ENCODE data around the gene RRP9. TPM values are rescaled to one million over a fixed set of nuclear protein-coding genes. Genes with fewer than 3 reads are reported as not detected.
"Not testable (repeated sequence)": the region's sequence is repeated elsewhere in the genome, so short reads cannot be mapped to it uniquely, and the experiment has no call there.

The RRP9 gene, protein sequence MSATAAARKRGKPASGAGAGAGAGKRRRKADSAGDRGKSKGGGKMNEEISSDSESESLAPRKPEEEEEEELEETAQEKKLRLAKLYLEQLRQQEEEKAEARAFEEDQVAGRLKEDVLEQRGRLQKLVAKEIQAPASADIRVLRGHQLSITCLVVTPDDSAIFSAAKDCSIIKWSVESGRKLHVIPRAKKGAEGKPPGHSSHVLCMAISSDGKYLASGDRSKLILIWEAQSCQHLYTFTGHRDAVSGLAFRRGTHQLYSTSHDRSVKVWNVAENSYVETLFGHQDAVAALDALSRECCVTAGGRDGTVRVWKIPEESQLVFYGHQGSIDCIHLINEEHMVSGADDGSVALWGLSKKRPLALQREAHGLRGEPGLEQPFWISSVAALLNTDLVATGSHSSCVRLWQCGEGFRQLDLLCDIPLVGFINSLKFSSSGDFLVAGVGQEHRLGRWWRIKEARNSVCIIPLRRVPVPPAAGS
- total RNA-seq (2014; rRNA removed): 43.2 and 50.7 TPM in 2 replicates
- polyA plus RNA-seq (2012): 29.9 TPM

DNA sequence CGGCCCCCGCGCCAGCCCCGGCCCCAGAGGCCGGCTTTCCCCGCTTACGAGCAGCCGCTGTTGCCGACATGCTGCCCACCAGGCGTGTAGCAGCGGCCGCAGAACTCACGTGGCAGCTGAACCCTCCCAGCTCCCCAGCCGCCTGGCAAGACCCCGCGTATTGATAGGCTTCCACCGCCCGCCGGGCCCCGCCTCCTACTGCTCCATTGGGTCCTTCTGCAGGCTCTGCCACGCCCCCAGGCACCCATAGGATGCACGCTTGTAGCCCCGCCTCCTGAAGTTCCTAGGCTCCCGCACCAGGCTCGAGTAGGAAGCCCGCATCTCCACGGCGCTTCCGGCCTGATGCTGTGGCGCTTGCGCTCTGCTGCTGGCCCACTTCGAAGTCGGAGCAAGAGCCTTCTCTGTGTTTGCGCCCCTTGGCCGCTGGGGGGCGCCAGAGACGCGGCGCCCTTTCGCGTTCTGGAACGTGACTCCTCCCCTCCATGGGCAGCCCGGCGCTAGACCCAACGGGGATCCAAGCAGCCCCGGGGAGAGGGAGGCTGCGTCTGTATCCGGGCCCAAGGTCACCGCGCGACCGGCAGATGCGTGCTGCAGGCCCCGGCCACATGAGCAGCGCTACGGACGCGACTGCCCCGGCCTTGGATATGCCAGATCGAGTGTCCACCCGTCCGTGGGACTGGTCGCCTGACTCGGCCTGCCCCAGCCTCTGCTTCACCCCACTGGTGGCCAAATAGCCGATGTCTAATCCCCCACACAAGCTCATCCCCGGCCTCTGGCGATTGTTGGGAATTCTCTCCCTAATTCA, at the start of gene RRP9, which contains the start of gene PARP3:
Gene RRP9, minus strand, starts transcription at position 107 of the 805 bp plus-strand sequence. Its CDS starts 37 bp downstream, at position 70.
Gene PARP3, plus strand, starts transcription at position 566 of the 805 bp plus-strand sequence. CDS start 993 bp downstream, outside the sequence.
- DNase-seq (ENCODE audit: low read depth): peak; percentile 99

GRCh38 chr3:51990501-51990971, 48.8 kb upstream of the RRP9 start:
- not testable (repeated sequence) for DNase-seq (ENCODE audit: low read depth)

GRCh38 chr3:51988286-51989146, 46.8 kb upstream of the RRP9 start:
- no peak for DNase-seq (ENCODE audit: low read depth)

GRCh38 chr3:51987568-51987967, 45.9 kb upstream of the RRP9 start:
- DNase-seq (ENCODE audit: low read depth): no peak

GRCh38 chr3:51986010-51986947, 44.6 kb upstream of the RRP9 start:
- DNase-seq (ENCODE audit: low read depth): no peak

DNA sequence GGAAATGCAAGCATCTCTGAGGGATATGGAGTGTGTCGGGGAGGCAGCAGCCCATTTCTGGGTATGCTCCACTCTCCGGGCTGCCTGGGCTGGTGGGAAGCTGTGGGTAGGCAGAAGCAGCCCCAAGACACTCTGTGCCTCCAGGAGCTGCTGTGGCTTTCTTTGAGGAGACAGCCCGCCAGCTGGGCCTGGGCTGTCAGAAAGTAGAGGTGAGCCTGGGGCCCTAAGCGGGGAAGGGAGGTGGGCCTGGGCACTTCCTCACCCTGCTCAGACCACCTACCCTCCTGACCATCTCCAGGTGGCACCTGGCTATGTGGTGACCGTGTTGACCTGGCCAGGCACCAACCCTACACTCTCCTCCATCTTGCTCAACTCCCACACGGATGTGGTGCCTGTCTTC, 43.4 kb upstream of the RRP9 start:
- DNase-seq (ENCODE audit: low read depth): no peak

DNA sequence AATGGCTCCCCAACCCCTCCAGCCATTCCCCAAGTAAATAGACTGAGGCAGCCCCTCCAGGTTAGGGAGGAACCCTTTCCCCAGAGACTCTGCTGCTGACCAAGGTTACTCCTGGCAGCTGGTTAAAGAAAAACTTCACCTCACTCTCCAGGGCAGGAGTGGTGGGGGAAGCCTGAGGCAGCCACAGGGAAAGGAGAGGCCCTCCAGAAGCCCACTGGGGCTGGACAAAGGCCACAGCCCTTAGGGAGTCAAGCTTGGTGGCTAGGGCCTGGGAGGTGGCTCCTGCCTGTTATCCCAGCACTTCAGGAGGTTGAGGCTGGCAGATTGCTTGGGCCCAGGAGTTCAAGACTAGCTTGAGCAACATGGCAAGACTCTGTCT, 42.6 kb upstream of the RRP9 start:
- no peak for DNase-seq (ENCODE audit: low read depth)

- no peak for DNase-seq (ENCODE audit: low read depth)
Observed at GRCh38 chr3:51983578-51984268, 42.0 kb upstream of the RRP9 start.

DNA sequence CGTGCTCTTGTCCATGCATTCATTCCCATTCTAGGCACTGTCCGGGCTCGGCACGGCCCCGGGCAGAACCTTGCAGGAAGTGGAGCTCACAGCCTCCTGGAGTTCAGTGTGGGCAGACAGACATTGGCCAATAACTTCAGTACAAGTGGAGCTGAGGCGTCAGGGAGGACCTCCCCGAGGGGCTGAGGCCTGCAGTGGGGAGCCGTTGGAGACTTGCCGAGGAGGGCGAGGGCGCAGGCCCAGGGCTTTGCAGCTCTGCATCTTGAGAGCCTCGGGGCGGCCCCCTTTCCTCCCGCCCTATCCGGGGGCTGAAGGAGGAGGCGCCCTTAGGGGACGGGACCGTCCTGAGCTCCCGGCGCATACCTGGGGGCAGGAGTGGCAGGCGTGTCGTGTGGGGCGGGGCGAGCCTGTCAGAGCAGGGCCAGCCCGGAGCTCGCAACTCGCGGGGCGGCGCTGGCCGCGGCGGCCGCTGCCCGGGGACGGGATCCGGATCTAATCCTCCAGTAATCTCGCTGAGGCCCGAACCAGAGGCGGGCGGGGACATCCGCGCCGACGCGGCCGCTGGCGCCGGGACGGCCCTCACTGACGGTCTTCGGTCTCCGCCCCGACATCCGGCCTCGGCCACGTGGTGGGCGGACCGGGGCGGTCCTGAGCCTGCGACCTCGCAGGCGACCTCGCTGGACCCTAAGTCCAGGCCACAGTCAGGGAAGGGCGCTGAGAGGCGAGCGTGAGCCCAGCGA, 41.3 kb upstream of the RRP9 start, which contains the start of gene ACY1:
Gene ACY1, plus strand, starts transcription at position 698 of the 740 bp plus-strand sequence. CDS start 530 bp downstream, outside the sequence.
- peak; percentile 79 for DNase-seq (ENCODE audit: low read depth)

DNA sequence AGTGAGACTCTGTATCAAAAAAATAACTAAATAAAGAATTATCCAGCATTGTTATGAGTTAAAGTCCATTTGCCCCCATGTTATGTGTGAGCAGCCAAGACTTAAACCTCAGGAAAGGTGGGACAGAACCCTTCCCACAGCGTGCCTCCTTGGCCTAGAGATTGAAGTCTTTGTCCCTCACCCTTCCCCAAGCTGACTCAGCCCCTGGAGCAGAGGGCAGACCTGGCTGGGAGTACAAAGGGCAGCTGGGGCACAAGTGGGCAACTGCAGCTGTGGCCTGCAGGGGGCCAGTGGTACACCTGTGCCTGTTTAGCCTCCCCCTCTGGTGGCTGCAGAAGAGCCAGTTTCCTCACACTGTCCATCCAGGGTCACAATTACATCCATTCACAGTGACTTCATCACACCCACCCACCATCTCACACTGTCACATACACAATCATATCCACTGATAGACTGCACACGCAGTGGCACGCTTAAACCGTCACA, 40.7 kb upstream of the RRP9 start:
- DNase-seq (ENCODE audit: low read depth): peak; percentile 54

- no peak for DNase-seq (ENCODE audit: low read depth)
Observed at GRCh38 chr3:51980253-51980652, 38.5 kb upstream of the RRP9 start.

GRCh38 chr3:51978143-51978502, 36.4 kb upstream of the RRP9 start:
- DNase-seq (ENCODE audit: low read depth): no peak

DNA sequence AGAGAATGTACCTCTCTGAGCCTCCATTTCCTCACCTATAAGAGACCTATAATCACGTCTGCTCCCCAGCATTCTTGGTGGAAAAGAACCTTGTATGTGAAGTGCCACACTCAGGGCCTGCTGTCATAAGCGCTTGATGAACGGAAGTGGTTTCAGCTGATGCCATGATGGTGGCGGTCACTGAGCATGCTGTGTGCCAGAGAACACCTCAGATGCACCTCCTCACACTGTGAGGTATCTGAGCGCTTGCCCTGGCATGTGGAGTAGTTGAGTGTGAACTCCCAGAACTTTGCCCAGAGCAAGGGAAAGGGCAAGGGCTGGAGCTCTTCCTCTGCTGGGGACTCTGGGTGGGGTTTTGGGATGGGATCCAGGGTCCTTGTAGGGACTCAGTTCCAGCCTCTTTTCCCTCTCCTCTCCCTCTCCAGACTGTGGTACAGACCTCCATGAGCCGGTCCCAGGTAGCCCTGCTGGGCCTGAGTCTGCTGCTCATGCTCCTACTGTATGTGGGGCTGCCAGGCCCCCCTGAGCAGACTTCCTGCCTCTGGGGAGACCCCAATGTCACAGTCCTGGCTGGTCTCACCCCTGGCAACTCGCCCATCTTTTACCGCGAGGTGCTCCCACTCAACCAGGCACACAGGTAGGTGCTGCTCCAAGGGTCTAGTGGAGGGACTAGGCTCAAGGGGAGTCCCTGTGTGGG, 35.9 kb upstream of the RRP9 start:
- no peak for DNase-seq (ENCODE audit: low read depth)

- DNase-seq (ENCODE audit: low read depth): peak; percentile 68
Observed at GRCh38 chr3:51975852-51976549, 34.3 kb upstream of the RRP9 start.

DNA sequence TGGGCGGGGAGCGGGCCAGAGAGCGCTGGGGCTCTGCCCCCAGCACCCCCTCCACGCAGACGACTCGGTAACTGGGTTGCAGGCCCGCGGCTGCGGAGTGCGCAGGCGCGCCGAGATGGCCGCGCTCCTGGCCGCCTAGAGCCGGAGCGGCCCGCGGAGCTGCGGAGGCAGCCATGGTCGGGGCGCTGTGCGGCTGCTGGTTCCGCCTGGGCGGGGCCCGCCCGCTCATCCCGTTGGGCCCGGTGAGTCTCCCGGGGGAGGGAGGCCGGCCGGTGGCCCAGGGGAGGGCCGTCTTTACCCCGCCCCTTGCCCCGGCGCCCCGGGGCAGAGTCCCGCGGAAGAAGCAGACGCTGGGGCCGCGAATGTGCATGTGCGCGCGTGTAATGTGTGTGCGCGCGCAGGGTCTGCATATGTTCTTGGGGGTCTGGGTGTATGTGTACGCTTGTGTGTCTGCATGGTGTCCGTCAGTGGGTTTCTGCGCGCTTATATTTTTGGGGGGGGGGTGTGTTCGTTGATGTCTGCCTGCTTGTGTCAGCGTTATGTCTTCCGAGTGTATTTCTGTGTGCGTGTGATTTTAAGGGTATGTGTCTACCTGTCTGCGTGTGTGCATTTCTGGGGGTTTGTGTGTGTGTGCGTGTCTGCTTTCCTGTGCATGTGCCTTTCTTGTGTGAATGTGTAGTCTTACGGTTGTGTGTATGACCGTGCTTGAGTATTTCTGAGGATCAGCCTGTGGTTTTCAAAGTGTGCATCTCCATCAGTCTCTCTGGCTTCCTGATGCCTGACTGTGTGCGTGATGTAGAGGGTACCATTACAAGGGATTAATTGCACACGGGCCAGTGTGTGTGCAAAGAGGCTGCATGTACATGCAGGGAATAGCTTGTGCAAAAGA, 33.5 kb upstream of the RRP9 start, which contains the start of gene ABHD14A:
Gene ABHD14A, plus strand, starts transcription at position 102 of the 889 bp plus-strand sequence. Its CDS starts 72 bp downstream, at position 174.
- peak; percentile 54 for DNase-seq (ENCODE audit: low read depth)

All from LHCN-M2 (cell line).